K562 (cell line): Measurements from ENCODE around the gene ABHD14A.

Experiments
- RBM25 ChIP-seq: fragments of 200-400 bp; formaldehyde crosslinking; IDR thresholded peaks from 2 replicates; pipeline ENCODE4 v1.6.1; 2018; ENCODE audit warnings: low read length, low read depth, moderate library complexity; ENCODE audit not compliant: severe bottlenecking
- TF ChIP-seq, protein P1 (sequence below): IDR thresholded peaks from 3 replicates; pipeline ENCODE4 v1.6.1; 2011; ENCODE audit warnings: borderline replicate concordance, mild to moderate bottlenecking, moderate library complexity; ENCODE audit not compliant: insufficient read length; ENCODE audit errors: extremely low read depth

DNA sequence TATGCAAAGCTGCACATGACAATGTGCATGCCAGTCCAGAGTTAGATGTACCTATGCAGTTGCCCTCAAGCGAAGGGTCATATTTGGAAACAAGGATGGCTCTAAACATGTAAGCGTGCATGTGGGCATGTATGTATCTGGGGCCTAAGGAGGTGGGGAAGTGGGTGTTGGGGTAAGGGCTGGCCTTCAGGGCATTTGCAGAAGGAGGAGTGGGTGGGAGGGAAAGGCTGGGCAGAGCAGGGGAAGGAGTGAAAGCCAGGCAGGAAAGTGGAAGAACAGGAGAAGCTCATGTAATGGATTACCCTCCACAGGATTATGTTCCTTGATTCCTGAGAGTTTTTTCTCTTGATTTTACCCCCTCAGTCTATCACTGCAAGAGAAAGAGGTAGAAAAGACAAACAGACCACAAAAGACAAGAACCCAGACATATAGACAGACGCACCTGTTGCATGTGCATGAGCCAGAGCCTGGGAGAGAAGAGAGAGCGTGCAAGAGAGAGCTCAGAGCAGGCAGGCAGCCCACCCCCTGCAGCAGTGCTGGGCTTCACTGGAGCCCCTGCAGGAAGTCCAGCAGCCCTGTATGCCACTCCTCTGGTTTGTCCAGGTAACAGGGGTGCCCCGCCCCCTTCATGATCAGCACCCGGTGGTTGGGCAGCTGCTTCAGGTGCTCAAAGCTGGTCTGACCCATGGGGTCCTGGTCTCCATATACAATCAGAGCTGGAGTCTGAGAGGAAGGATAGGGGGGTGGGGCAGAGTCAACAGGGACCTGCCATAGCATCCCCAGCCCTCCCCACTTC is 5.8 kb upstream of the ABHD14A start:
- TF ChIP-seq RBM25, result no peak
- TF ChIP-seq, protein P1, sequence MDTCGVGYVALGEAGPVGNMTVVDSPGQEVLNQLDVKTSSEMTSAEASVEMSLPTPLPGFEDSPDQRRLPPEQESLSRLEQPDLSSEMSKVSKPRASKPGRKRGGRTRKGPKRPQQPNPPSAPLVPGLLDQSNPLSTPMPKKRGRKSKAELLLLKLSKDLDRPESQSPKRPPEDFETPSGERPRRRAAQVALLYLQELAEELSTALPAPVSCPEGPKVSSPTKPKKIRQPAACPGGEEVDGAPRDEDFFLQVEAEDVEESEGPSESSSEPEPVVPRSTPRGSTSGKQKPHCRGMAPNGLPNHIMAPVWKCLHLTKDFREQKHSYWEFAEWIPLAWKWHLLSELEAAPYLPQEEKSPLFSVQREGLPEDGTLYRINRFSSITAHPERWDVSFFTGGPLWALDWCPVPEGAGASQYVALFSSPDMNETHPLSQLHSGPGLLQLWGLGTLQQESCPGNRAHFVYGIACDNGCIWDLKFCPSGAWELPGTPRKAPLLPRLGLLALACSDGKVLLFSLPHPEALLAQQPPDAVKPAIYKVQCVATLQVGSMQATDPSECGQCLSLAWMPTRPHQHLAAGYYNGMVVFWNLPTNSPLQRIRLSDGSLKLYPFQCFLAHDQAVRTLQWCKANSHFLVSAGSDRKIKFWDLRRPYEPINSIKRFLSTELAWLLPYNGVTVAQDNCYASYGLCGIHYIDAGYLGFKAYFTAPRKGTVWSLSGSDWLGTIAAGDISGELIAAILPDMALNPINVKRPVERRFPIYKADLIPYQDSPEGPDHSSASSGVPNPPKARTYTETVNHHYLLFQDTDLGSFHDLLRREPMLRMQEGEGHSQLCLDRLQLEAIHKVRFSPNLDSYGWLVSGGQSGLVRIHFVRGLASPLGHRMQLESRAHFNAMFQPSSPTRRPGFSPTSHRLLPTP, result no peak
